Fibroblast of skin of right biceps (primary cell): Measurements from ENCODE around the gene ARHGDIA.
"Not testable (repeated sequence)": the region's sequence is repeated elsewhere in the genome, so short reads cannot be mapped to it uniquely, and the experiment has no call there.

Experiments
- DNase-seq: peaks from one replicate; pipeline ENCODE4 v3.0.0-alpha.2; 2013

Gene ARHGDIA

DNA sequence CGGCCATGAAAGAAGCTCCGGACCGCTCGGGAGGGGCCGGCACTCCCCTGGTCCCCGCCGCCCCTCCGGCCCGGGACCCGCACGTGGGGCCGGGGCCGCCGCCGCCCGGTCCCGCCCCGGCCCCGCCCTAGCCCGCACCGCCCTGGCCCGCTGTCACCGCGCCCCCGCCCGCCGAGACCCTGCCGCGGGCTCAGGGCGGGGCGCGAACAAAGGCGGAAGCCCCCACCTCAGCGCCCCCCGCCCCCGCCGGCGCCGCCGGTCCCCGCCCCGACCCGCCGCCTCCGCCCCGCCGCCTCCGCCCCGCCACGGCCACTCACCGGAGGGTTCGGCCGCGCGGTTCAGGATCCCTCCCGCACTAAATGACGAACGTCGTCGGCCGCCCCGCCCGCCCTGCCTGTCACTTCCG lies at the start of gene ARHGDIA:
Gene ARHGDIA (minus strand): TSS at position 357 of the 406 bp plus-strand sequence. CDS start 1,407 bp downstream, outside the sequence.
- no peak for DNase-seq

- no peak for DNase-seq
These were observed 47.9 kb upstream of the ARHGDIA start for GRCh38 chr17:81918832-81919545.

DNA sequence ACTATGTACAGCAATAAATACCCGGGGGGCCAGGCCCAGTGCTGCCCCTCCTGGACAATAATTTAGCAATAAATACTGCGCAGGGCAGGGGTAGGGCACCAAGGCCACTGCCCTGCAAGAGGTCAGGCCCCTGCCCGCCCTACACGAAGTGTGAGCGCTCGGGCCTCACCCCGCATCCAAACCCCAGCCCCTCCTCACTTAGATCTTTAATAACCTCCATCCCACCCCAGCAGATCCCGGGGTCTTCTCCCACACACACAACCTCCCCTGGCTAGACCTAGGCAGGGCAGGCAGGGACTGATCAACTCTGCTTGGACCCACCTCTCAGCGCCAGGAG lies 47.2 kb upstream of the ARHGDIA start:
- not testable (repeated sequence) for DNase-seq

- DNase-seq = peak; percentile 67
These were observed 46.6 kb upstream of the ARHGDIA start, which contains the start of gene SIRT7 for GRCh38 chr17:81917565-81918332. Gene SIRT7 (minus strand): TSS chr17:81918176. CDS start chr17:81918131, 45 bp downstream.

DNA sequence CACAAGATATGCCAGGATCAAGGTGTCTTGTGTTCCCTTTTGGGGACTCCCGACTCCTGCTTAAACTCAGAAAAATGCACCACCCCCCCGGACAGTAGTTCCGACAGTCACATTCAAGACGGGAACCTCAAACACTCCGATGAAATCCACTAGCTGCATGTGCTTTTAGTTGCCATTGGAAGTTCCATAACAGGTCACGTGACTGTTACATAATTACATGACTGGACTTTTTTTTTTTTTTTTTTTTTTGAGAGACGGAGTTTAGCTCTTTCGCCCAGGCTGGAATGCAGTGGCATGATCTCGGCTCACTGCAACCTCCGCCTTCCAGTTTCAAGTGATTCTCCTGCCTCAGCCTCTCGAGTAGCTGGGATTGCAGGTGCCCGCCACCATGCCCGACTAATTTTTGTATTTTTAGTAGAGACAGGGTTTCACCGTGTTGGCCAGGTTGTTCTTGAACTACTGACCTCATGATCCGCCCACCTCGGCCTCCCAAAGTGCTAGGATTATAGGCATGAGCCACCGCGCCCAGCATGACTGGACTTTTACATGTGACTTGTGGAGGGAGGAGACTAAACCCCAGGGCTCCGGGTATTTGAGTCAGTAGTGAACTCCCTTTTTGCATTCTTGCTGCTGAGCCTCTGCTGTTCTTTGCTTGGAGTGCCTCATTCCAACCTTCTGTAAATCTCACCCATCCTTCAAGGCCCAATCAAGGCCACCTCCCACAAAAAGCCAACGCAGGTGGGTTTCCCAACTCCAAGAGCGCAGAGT lies 45.3 kb upstream of the ARHGDIA start:
- no peak for DNase-seq

- no peak for DNase-seq
These were observed 44.2 kb upstream of the ARHGDIA start for GRCh38 chr17:81915331-81915730.

DNA sequence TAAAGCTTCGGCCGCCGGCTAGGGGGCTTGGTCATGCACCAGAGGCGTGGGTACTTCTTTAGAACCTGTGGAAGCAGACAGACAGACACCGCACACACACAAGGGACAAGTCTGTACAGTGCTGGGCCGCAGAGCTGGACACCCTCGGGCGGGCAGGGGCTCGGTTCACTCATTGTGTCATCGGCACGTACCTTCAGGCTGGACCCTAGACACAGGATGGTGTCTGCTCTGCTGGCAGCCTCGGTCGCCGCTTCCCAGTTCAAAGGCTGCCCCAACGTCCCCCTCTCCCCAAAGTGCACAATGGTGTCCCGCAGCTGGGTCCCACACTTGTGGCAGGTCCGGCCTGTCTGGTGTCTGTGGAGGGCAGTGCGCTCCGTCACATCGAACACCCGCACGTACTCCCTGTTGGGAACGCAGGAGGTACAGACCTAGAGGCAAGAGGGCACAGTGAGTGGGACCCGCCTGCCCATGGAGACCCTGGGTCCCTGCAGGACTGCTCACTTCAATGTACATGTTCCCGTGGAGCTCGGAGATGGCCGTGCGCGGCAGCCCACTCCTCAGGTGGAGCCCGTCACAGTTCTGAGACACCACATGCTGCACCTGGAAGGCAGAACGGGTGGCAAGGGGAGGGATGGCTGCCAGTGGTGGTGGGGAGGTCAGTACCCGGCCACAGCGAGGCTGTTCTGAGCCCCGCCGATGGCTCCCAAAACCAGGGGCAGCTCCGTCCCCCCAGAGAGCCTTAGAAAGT lies 43.1 kb upstream of the ARHGDIA start:
- DNase-seq = no peak

DNA sequence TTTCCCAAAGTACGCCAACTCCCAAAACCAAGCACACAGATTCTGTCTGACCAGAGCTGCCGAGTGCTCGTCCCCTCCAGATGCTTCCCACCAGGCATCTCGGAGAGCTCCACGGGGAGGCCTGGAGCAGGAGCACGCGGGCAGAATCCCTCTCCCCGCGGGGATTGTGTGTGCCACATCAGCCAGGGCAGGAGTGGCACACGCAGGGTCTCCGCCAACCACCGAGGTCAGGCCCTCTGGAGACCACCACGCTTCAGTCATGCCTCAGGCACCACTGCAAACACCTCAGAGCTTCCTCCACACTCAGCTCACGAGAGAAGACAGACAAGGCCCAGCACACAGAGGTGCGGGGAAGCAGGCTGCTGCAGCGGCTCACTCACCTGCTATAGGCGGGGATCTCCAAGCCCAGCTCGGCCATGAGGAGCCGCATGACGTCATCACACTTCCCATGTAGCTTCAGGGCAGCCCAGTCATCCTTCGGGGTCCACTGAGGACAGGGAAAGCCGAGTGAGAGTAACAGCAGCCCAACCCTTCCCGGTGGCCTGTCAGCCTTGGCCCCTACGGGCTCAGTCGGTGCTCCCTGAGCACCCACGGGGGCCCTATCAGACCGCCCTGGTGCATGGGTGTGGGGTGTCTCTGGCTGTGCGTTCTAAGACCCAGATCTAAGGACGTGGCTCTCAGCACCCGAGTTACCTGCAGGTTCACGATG lies 42.4 kb upstream of the ARHGDIA start:
- no peak for DNase-seq

DNA sequence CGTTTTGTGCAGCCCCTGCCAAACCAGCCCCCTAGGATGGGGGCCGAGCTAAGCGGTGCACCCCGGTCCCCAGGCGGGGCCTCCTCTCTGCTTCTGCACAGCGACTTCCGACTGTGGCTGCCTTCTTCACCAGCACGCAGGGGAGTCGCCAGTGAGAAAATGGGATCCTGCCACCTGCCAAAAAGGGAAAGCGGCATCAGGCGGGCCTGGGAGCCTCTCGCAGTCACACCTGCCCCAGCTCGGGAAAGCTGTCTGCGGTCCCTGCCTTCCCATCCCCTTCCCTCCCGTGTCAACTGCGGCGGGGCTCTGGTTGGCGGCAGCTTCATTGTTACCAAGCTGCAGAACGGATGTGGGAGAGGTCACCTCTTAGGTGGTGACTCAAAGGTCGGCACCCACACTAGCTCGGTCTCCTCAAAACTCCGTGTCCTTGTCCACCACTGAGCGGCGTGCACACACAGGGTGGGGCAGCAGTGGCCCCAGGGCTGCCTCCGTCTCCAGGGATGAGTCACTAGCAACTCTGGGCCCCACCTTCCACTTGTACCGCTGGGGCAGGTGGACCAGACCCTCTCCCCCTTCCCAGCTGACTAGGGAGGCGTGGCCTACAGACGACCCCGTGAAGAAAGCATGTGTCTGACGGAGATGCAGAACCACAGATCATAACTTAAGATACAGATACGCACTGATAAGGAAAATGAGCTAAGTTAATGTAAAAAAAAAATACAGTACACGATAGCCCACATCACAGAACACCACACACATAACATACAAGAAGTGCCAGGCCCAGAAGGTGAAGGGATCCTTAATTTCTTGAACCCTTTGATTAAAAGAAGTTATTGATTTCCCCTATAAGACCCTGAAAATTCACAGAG lies 41.5 kb upstream of the ARHGDIA start:
- no peak for DNase-seq

GRCh38 chr17:81911969-81912368 lies 40.8 kb upstream of the ARHGDIA start:
- no peak for DNase-seq

GRCh38 chr17:81911277-81911961 lies 40.3 kb upstream of the ARHGDIA start, which contains the start of gene PCYT2:
Gene PCYT2 (minus strand): TSS chr17:81911399. CDS start chr17:81911355, 44 bp downstream.
- peak; percentile 87 for DNase-seq

- no peak for DNase-seq
These were observed 39.7 kb upstream of the ARHGDIA start for GRCh38 chr17:81910840-81911276.

GRCh38 chr17:81909966-81910839 lies 39.1 kb upstream of the ARHGDIA start:
- DNase-seq = no peak

- no peak for DNase-seq
These were observed 38.1 kb upstream of the ARHGDIA start for GRCh38 chr17:81909231-81909630.

- no peak for DNase-seq
These were observed 37.7 kb upstream of the ARHGDIA start for GRCh38 chr17:81908793-81909192.

- DNase-seq = no peak
These were observed 36.3 kb upstream of the ARHGDIA start for GRCh38 chr17:81907219-81908145.

DNA sequence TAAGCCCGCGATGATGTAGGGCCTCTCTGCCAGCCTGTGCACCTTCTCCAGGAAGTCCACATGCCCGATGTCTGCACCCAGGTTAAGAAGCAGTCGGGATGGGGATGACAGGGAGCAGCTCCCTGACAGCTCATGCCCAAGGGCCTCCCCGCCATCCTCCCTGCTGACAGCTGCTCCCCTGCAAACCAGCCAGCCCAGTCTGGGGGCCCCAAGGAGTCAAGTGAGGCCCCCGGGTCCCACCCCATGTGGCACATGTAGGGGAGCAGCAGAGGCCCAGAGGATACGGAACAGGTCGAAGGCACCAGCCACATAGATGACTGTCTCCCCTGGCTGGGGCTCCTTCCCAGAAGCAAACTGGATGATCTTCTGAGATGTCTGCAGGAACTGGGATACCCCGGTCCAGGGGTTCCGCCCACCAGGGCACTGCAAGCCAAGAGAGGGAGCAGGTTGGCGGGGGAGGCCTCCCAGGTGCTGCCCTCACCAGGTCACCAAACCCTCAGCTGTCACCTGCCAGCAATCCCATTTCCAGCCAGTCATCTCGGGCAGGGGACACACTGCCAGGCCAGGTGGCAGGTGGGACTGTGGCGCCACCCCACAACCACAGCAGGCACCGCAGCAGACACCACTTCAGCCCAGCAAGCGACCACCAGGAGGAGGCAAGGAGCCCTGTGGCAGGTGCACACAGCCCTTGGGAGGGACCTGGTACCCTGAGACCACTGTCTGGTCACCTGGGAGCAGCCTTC lies 35.5 kb upstream of the ARHGDIA start:
- DNase-seq = no peak
